KOPT-K1 (cell line): ENCODE results near the gene C12orf43.

Experiments used
- H3K27ac ChIP-seq: fragments of 200-600 bp; sonication (generic); 2 replicates; pipeline ENCODE4 v1.5.1; 2016; ENCODE audit warnings: antibody characterized with exemption, mild to moderate bottlenecking, low read depth, low read length; ENCODE audit not compliant: poor library complexity, severe bottlenecking
- H3K36me3 ChIP-seq: fragments of 200-600 bp; sonication (generic); 2 replicates; pipeline ENCODE4 v1.5.1; 2017; ENCODE audit warnings: antibody characterized with exemption, mild to moderate bottlenecking, low read length, moderate library complexity; ENCODE audit not compliant: insufficient read depth
- H3K9me3 ChIP-seq: fragments of 200-600 bp; sonication (generic); 2 replicates; pipeline ENCODE4 v1.5.1; 2017; ENCODE audit warnings: antibody characterized with exemption, low read length, mild to moderate bottlenecking; ENCODE audit not compliant: insufficient read depth, poor library complexity, severe bottlenecking

C12orf43 gene

DNA sequence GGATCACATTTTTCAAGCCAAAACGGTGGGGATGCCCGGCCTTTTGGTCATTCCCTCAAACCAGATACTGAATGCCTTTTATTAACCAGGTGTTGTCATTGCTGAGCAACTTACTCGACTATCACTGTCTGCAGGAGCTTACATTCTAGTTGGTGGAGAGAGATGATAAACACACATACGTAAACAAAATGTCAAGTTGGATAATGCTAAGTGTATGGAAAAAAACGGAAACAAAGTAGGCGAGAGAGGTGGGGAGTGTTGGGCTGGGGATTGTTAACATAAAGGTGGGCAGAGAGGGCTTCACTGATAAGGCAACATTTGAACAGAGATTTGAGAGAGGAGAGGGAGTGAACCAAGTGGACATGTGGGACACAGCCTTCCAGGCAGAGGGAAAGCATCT lies 4.5 kb downstream of the C12orf43 start:
- no peak overlapping the region for H3K27ac ChIP-seq
- peaks cover 60% of the 10 kb centered on the region for H3K36me3 ChIP-seq
- H3K9me3 ChIP-seq, result no peaks in the 10 kb centered on the region

DNA sequence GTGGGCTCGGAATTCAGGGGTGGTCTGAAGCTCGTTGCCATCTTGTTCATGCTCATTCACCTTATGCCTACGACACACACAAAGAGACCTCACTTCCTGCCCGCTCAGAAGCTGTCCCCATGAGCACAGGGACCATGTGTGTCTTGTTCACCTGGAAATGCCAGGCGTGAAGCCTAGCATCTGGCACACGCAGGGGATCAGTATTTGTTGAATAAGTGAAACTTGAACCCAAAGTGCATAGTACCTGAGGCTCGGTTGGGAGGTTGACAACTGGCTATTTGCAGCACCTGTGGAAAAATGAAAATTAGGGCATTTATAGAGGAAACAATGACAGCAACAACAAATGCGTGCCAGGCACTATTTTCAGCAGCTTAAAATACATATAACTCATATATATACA lies 5.4 kb downstream of the C12orf43 start:
- Histone ChIP-seq H3K9me3 (no peaks in the 10 kb centered on the region), H3K36me3 (peaks cover 65% of the 10 kb centered on the region), H3K27ac (no peak overlapping the region)

DNA sequence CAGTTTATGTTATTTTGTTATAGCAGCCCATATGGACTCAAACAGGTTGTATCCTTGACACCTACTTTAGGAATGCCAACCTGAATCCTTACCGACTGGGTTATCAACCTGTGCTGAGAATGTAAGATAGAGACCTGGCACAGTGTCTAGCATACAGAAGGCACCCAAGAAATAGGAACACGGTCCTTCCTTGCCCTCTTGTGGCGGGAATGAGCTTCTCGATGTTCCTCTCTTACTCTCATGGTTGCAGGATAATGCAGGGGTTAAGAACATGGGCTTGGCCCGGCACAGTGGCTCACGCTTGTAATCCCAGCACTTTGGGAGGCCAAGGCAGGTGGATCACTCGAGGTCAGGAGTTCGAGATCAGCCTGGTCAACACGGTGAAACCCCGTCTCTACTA lies 6.5 kb downstream of the C12orf43 start:
- H3K9me3 ChIP-seq, result no peaks in the 10 kb centered on the region
- H3K27ac ChIP-seq, result no peak overlapping the region
- H3K36me3 ChIP-seq, result peaks cover 75% of the 10 kb centered on the region

DNA sequence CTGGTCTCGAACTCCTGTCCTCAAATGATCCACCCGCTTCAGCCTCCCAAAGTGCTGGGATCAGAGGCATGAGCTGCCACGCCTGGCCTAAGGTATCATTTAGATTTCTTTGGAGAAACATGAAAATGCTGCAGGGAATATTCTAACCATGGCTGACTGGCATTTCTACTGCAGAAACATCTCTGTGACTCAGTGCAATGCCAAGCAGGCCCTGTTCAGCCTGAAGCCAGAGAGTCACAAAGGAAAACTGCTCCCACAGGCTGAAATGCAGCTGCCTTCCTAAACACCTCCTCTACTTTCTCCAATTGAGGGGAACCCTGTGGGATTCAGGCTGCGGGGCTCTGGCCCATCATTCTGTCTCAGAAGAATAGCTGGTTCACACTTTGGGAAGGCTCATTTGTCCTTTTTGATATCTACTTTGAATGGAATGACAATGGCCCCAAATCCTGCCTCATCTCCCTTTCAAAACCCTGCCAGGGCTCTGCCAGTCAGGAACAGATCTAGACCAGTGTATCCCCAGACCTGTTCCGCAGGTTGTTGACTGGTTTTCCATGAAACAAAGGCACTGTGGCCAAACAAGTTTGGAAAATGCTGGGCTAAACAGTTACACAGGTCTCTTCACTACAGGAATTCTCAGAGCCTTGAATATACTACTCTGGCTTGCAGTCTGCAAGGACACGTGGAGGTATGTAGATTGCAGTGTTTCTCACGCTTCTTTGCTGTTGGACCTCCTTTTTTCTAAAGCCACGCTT lies 7.8 kb downstream of the C12orf43 start:
- Histone ChIP-seq H3K36me3 (peaks cover 87% of the 10 kb centered on the region), H3K27ac (no peak overlapping the region), H3K9me3 (no peaks in the 10 kb centered on the region)

DNA sequence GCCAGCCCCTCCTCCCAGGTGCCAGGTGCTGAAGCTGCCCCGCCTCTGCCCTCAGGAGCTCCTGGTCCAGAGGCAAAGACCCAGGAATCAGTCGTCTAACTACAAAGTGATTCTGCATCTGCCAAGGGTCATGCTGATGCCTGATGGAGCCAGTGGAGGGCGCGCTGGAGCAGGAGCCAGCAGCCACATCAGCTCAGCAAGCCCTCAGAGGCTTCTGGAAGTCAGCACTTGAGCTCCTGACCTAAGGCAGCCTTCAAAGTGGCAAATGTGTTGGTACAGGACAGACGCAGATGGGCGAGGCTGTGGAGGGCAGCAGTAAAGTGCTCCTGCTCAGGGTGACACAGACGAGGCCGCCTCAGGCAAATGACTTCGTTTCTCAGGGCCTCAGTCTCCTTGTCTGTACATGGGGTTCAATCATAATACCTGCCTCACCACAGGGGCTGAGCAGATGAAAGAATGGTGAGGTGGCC lies 10.9 kb downstream of the C12orf43 start:
- Histone ChIP-seq H3K36me3 (peaks cover 81% of the 10 kb centered on the region), H3K27ac (no peak overlapping the region), H3K9me3 (no peaks in the 10 kb centered on the region)

DNA sequence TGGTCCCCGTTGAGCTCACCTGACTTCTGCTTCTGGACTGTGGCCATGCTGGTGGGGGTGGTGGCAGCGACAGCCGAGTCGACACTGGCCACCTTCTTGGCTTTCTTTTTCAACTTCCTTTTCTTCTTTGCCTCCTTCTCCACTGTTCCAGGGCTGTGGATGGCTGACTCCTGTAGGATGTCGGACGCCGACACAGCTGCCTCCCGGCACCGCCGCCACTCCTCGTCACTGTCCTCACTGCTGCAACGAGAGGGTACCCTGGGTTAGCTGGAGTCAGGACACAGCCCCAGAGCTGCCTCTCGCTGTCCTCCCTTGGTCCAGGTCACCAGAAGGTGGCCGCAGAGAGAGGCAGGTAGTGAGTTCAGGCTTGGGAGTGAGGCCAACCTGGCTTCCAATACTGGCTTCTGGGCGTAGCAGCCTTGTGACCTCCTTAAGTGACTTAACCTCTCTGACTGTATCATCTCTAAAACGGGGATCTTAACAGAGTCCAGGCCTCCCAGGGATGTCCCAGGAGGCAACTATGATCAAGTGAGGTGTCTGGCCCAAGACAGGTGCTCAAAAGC lies 12.0 kb downstream of the C12orf43 start:
- Histone ChIP-seq H3K27ac (no peak overlapping the region), H3K9me3 (no peaks in the 10 kb centered on the region), H3K36me3 (peaks cover 71% of the 10 kb centered on the region)

DNA sequence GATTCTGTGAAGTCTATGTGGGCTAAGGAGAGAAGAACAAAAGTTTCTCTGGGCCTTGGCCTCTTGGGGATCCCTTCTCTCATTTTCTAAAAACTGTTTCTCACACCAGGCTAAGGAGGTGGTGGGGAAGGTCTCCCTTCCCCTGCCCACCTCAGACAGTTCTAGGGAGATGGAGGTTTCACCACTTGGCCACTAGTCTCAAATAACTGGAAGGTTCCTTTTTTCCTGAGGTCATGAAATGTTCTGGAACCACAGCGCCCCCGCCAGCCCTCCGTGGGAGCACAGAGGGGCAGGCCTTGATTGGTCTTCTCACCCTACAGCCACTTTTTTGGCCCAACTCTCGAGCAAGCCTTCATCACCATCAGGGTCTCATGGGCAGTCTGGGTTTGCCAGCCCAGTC lies 12.6 kb downstream of the C12orf43 start:
- no peak overlapping the region for H3K27ac ChIP-seq
- H3K36me3 ChIP-seq, result peaks cover 64% of the 10 kb centered on the region
- H3K9me3 ChIP-seq, result no peaks in the 10 kb centered on the region

DNA sequence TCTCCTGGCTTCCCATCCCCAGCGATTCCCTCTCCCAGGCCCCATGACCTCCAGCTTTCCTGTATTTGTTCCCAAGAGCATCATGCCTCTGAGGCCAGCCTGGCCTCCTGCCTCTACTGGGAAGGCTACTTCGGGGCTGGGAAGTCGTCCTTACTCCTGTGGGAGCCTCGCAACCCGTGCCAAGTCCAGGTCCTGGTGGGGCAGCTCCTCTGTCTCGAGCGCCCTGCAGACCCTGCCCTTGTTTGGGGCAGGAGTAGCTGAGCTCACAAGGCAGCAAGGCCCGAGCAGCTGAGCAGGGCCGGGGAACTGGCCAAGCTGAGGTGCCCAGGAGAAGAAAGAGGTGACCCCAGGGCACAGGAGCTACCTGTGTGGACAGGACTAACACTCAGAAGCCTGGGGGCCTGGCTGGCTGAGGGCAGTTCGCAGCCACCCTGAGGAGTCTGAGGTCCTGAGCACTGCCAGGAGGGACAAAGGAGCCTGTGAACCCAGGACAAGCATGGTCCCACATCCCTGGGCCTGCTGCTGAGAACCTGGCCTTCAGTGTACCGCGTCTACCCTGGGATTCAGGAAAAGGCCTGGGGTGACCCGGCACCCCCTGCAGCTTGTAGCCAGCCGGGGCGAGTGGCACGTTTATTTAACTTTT lies 14.3 kb downstream of the C12orf43 start:
- H3K36me3 ChIP-seq, result peaks cover 48% of the 10 kb centered on the region
- no peaks in the 10 kb centered on the region for H3K9me3 ChIP-seq
- H3K27ac ChIP-seq, result peak overlapping the region; percentile 66

DNA sequence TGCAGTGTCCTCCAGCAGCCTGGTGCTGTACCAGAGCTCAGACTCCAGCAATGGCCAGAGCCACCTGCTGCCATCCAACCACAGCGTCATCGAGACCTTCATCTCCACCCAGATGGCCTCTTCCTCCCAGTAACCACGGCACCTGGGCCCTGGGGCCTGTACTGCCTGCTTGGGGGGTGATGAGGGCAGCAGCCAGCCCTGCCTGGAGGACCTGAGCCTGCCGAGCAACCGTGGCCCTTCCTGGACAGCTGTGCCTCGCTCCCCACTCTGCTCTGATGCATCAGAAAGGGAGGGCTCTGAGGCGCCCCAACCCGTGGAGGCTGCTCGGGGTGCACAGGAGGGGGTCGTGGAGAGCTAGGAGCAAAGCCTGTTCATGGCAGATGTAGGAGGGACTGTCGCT lies 15.2 kb downstream of the C12orf43 start:
- Histone ChIP-seq H3K27ac (peak overlapping the region; percentile 66), H3K36me3 (peaks cover 44% of the 10 kb centered on the region)

DNA sequence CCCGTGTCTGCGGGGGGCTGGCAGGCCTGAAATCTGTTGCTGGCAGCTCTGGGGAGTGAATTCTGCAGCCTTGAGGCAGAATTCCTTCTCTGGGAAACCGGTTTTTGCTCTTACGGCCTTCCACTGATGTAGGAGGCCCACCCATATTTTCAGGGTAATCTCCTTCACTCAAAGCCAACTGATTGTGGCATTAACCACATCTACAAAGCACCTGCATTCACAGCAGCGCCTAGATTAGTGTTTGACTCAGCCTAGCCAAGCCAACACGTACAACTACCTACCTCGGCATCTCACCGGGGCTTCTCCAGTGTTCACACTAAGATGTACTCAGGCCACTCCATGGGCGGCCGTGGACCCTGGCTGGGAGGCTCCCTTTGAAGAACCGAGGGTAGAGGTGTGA lies 15.8 kb downstream of the C12orf43 start:
- peaks cover 40% of the 10 kb centered on the region for H3K36me3 ChIP-seq
- peak overlapping the region; percentile 66 for H3K27ac ChIP-seq
- no peaks in the 10 kb centered on the region for H3K9me3 ChIP-seq

More for the DNA sequence above, 15.2 kb downstream of the C12orf43 start:
- no peaks in the 10 kb centered on the region for H3K9me3 ChIP-seq

DNA sequence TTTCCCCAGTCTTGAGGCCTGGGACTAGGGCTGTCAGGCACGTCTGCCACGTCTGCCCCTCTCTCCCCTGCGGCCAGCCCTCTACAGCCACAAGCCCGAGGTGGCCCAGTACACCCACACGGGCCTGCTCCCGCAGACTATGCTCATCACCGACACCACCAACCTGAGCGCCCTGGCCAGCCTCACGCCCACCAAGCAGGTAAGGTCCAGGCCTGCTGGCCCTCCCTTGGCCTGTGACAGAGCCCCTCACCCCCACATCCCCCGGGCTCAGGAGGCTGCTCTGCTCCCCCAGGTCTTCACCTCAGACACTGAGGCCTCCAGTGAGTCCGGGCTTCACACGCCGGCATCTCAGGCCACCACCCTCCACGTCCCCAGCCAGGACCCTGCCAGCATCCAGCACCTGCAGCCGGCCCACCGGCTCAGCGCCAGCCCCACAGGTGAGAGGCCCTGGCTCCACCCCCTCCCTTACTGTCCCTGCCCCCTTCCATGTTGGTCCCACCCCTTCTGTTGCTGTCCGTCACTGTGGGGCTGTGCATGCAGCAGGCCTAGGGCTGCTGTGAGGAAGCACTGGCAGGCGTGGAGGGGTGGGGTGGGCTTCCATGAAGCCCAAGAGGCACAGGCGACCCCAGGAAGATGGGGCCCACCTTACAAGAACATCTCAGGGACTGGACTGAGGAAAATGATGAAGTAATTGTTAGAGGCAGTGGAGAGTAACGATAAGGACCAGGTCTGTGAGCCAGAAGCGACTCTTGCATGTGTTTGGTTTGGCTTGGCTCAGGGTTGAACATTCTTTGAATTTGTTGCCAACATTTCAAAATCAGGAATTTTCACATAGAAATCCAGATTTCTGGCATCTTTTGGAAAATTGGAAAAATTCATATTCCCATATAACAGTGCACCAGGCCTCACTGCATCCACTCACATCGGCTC lies 16.8 kb downstream of the C12orf43 start:
- Histone ChIP-seq H3K36me3 (peaks cover 29% of the 10 kb centered on the region), H3K9me3 (no peaks in the 10 kb centered on the region), H3K27ac (no peak overlapping the region)

DNA sequence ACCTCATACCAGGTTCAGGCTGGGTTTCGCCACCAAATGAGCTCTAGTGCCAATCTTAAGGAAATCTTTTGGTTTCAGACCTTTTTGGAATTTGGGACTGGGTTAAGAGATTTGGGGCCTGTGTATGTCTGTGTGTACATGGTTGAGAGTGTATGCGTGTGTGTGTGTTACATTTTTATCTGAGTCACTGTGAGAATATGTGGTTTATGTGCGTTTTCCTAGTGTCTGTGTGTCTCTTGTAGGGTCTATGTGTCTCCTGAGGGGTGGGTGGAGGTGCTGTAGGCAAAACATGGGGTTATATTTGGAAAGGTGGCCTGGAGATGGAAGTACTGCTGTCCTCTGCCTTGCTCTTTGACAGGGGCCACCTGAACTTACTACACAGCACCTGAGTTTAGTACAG lies 17.9 kb downstream of the C12orf43 start:
- Histone ChIP-seq H3K9me3 (no peaks in the 10 kb centered on the region), H3K36me3 (peaks cover 19% of the 10 kb centered on the region), H3K27ac (peak overlapping the region; percentile 14)

DNA sequence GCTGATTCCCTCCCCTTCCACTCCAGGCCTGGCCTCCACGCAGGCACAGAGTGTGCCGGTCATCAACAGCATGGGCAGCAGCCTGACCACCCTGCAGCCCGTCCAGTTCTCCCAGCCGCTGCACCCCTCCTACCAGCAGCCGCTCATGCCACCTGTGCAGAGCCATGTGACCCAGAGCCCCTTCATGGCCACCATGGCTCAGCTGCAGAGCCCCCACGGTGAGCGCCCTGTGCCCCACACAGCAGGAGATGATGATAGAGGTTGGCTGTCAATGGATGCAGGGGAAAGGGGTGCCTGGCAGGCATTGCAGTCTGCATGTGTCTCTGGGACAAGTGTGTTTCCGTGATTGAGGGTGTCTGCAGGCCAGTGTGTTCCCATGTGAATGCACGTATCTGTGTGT lies 18.8 kb downstream of the C12orf43 start:
- H3K9me3 ChIP-seq, result no peaks in the 10 kb centered on the region
- peaks cover 9% of the 10 kb centered on the region for H3K36me3 ChIP-seq
- H3K27ac ChIP-seq, result no peak overlapping the region

DNA sequence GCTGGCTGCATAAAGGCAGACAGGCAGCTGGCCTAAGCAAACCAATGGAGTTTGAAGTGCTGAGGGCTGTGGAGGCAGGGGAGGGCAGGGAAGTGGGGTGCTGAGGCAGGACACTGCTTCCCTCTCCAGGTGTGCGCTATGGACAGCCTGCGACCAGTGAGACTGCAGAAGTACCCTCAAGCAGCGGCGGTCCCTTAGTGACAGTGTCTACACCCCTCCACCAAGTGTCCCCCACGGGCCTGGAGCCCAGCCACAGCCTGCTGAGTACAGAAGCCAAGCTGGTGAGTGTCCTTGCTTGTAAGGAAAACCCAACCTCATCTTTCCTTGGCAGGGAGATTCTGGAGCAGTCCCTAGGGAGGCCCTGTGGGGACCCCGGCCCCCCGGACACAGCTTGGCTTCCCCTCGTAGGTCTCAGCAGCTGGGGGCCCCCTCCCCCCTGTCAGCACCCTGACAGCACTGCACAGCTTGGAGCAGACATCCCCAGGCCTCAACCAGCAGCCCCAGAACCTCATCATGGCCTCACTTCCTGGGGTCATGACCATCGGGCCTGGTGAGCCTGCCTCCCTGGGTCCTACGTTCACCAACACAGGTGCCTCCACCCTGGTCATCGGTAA lies 20.0 kb downstream of the C12orf43 start:
- H3K27ac ChIP-seq, result no peak overlapping the region
- no peaks in the 10 kb centered on the region for H3K36me3 ChIP-seq
- H3K9me3 ChIP-seq, result no peaks in the 10 kb centered on the region
